Loucy (cell line): Measurements from ENCODE around the gene NR2F1.

ENCODE experiments used
- H2AFZ ChIP-seq: fragments of 200-600 bp; sonication (generic); 2 replicates; pipeline ENCODE4 v1.6.0; 2016; ENCODE audit warnings: antibody characterized with exemption, mild to moderate bottlenecking, low read length, moderate library complexity
- H3F3A ChIP-seq: fragments of 200-600 bp; 2 replicates; pipeline ENCODE4 v1.6.0; 2016; ENCODE audit warnings: antibody characterized with exemption, low read depth, mild to moderate bottlenecking
- H3K27me3 ChIP-seq: fragments of 200-600 bp; sonication (generic); 2 replicates; pipeline ENCODE4 v1.6.1; 2014; ENCODE audit warnings: low read length, mild to moderate bottlenecking; ENCODE audit not compliant: insufficient read depth, poor library complexity, severe bottlenecking
- H3K36me3 ChIP-seq: fragments of 200-600 bp; sonication (generic); 2 replicates; pipeline ENCODE4 v1.6.1; 2016; ENCODE audit warnings: low read length; ENCODE audit not compliant: insufficient read depth
- H3K4me1 ChIP-seq: fragments of 200-600 bp; sonication (generic); 2 replicates; pipeline ENCODE4 v1.5.1; 2014; ENCODE audit warnings: low read length, mild to moderate bottlenecking; ENCODE audit not compliant: insufficient read depth, poor library complexity, severe bottlenecking
- H3K4me2 ChIP-seq: fragments of 200-600 bp; sonication (generic); 2 replicates; pipeline ENCODE4 v1.6.0; 2014; ENCODE audit warnings: antibody characterized with exemption, low read length, low read depth, mild to moderate bottlenecking; ENCODE audit not compliant: poor library complexity, severe bottlenecking
- H3K4me3 ChIP-seq: fragments of 200-600 bp; sonication (generic); 2 replicates; pipeline ENCODE4 v1.5.1; 2014; ENCODE audit warnings: low read length, mild to moderate bottlenecking, mixed read lengths; ENCODE audit not compliant: poor library complexity, severe bottlenecking
- H3K79me2 ChIP-seq: fragments of 200-600 bp; sonication (generic); 2 replicates; pipeline ENCODE4 v1.6.1; 2014; ENCODE audit warnings: low read length; ENCODE audit not compliant: insufficient read depth
- H3K9ac ChIP-seq: fragments of 200-600 bp; sonication (generic); 2 replicates; pipeline ENCODE4 v1.6.0; 2014; ENCODE audit warnings: mild to moderate bottlenecking, low read depth, low read length, moderate library complexity; ENCODE audit not compliant: poor library complexity, severe bottlenecking
- H3K9me2 ChIP-seq: fragments of 200-600 bp; sonication (generic); replicated peaks from 2 replicates; pipeline ENCODE4 v1.6.1; 2016; ENCODE audit warnings: low read depth, low read length, mixed read lengths
- H3K9me3 ChIP-seq: fragments of 200-600 bp; sonication (generic); 2 replicates; pipeline ENCODE4 v1.6.1; 2014; ENCODE audit warnings: mild to moderate bottlenecking, antibody characterized with exemption, low read length, low read depth; ENCODE audit not compliant: insufficient read depth
- H4K20me1 ChIP-seq: fragments of 200-600 bp; sonication (generic); 2 replicates; pipeline ENCODE4 v1.6.0; 2014; ENCODE audit warnings: antibody characterized with exemption, low read length, mild to moderate bottlenecking; ENCODE audit not compliant: insufficient read depth, poor library complexity, severe bottlenecking
- EZH2phosphoT487 ChIP-seq: fragments of 200-600 bp; IDR thresholded peaks from 2 replicates; pipeline ENCODE4 v1.6.1; 2018; ENCODE audit warnings: antibody characterized with exemption, mild to moderate bottlenecking, moderate library complexity, borderline replicate concordance
- TF ChIP-seq, protein P1 (sequence below): fragments of 200-600 bp; sonication (generic); conservative IDR thresholded peaks from 2 replicates; pipeline ENCODE4 v1.5.1; 2014; ENCODE audit warnings: mild to moderate bottlenecking, antibody characterized with exemption, low read length

Gene NR2F1

DNA sequence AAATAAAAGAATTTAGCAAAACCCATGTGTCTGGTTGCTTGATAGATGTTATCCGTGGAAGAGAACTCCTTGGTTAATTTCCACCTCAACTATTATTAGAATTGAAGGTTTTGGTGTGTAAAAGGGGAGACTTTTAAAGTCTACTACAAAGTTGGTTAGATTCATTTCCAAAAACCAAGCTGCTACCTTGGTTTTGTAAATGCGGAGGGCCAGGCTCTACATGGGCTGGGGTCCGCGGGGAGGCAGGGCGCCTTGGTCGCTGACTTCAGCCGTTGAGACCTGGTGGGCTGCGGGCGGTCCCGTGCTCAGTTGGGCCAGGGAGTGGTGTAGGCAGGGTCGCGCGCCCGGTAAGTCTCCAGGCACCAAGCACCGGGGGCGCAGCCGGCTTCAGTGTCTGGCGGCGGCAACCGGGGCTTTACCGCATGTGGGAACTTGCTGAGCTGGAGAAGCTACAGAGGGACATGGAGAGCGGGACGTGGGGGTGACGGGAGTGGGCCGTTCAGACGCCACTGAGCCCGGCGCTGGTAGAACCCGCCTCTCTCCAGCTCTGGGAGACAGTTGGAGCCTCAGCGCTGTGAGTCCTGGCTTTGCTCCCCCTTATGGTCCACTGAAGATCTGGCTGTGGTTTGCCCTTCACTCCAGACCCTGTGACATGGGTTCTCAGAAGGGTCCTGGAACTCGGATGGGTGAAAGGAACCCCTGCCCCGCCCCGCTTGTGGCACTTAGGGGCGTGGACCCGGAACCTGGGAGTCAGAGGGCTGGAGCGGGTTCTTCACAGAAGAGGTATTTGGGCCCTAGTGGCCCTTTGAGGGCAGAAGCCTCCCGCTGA is 11.8 kb downstream of the NR2F1 start:
- Histone ChIP-seq H3K4me1 (no peaks in the 10 kb centered on the region), H3K4me2 (no peak overlapping the region), H3F3A (no peaks in the 10 kb centered on the region), H3K4me3 (no peak overlapping the region), H3K9ac (no peak overlapping the region), H4K20me1 (no peaks in the 10 kb centered on the region), H3K36me3 (no peaks in the 10 kb centered on the region), H2AFZ (no peak overlapping the region), H3K79me2 (no peaks in the 10 kb centered on the region), H3K9me3 (no peaks in the 10 kb centered on the region), H3K9me2 (no peaks in the 10 kb centered on the region), H3K27me3 (no peaks in the 10 kb centered on the region)
- TF ChIP-seq, protein P1, sequence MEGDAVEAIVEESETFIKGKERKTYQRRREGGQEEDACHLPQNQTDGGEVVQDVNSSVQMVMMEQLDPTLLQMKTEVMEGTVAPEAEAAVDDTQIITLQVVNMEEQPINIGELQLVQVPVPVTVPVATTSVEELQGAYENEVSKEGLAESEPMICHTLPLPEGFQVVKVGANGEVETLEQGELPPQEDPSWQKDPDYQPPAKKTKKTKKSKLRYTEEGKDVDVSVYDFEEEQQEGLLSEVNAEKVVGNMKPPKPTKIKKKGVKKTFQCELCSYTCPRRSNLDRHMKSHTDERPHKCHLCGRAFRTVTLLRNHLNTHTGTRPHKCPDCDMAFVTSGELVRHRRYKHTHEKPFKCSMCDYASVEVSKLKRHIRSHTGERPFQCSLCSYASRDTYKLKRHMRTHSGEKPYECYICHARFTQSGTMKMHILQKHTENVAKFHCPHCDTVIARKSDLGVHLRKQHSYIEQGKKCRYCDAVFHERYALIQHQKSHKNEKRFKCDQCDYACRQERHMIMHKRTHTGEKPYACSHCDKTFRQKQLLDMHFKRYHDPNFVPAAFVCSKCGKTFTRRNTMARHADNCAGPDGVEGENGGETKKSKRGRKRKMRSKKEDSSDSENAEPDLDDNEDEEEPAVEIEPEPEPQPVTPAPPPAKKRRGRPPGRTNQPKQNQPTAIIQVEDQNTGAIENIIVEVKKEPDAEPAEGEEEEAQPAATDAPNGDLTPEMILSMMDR: no peak
- no peak for TF ChIP-seq EZH2phosphoT487

DNA sequence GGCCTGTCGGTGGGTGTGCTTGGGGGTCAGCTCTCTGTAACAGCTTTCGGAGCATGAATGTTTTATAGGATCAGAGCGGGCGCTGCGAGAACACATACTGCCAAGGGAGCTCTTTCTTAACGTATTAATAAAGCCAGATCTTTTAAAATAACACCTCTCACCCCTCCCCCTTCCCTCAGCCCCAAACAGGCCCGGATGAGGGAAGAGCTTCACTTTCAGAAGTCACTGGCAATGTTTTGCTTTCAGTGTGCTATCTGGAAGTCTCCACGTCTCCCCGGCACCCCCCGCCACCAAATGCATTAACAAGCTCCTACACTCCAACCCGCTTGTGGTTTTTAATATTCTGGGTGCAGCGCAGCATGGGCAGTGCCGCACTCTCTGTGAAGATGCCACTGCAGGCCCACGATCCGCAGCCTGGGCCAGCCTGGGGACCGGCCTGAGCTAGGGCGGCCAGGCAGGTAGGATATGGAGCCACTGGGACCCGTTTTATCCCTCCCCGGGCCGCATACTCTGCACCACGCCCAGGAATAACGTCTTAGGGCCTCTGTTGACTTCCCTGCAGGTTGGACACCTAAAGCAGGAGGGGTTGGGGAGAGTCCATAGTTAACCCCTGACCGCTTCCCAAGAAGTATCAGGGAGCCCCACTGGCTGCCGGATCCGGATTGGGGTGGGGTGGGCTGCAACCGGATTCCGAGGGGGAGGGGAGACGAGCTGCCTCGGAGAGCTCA is 12.6 kb downstream of the NR2F1 start:
- Histone ChIP-seq H3K4me1 (no peaks in the 10 kb centered on the region), H3K4me3 (no peak overlapping the region), H3K79me2 (no peaks in the 10 kb centered on the region), H3K27me3 (no peaks in the 10 kb centered on the region), H3K9ac (no peak overlapping the region), H3F3A (no peaks in the 10 kb centered on the region), H3K4me2 (no peak overlapping the region), H3K9me3 (no peaks in the 10 kb centered on the region), H4K20me1 (no peaks in the 10 kb centered on the region), H2AFZ (no peak overlapping the region), H3K36me3 (no peaks in the 10 kb centered on the region), H3K9me2 (no peaks in the 10 kb centered on the region)
- TF ChIP-seq, protein P1: no peak
- TF ChIP-seq EZH2phosphoT487: no peak

DNA sequence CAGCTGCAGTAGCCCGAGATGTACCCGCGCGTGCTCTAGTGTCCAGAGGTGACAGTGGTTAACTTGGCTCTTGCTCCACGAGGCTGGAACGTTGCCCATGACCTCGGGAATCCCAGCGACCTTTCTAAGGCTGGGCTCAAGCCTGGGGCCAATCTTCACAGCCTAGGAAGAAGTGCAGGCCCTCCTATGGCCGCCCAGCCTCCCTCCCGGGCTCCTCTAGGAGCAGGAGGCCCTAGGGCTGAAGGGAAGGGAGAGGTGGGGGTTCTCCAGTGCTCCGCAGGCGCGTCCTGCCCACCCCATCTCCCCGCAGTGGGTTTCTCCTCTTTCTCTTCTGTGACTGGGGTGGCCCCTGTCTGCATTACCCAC is 13.3 kb downstream of the NR2F1 start:
- no peaks in the 10 kb centered on the region for H3K9me3 ChIP-seq
- TF ChIP-seq, protein P1: no peak
- no peak for TF ChIP-seq EZH2phosphoT487
- H3K27me3 ChIP-seq: no peaks in the 10 kb centered on the region
- H3K9me2 ChIP-seq: no peaks in the 10 kb centered on the region
- no peak overlapping the region for H3K9ac ChIP-seq
- no peak overlapping the region for H3K4me2 ChIP-seq
- H3K79me2 ChIP-seq: no peaks in the 10 kb centered on the region
- no peaks in the 10 kb centered on the region for H3K4me1 ChIP-seq
- no peak overlapping the region for H3K4me3 ChIP-seq
- no peaks in the 10 kb centered on the region for H3K36me3 ChIP-seq
- H2AFZ ChIP-seq: no peak overlapping the region
- no peaks in the 10 kb centered on the region for H3F3A ChIP-seq
- no peaks in the 10 kb centered on the region for H4K20me1 ChIP-seq
